Keratinocyte (primary cell): ENCODE results near the gene ASTN1. TPM values are rescaled to one million over a fixed set of nuclear protein-coding genes. Genes with fewer than 3 reads are reported as not detected.

Source experiments
- DNase-seq: peaks from one replicate; pipeline ENCODE4 v3.0.0-alpha.2; 2011; ENCODE audit warnings: low read depth, missing footprints, low spot score
- FAIRE-seq: peaks from 2 replicates; lab custom pipeline; 2011; peaks lifted over from hg19 to GRCh38; lab: Jason Lieb, UNC
- H2AFZ ChIP-seq: 2 replicates; pipeline ENCODE4 v1.6.0; 2012; ENCODE audit warnings: low read length, control low read depth, inconsistent platforms; ENCODE audit not compliant: control insufficient read depth
- H3K27ac ChIP-seq: 2 replicates; pipeline ENCODE4 v1.5.1; 2011; ENCODE audit warnings: low read length; ENCODE audit not compliant: control insufficient read depth, insufficient read depth
- H3K27me3 ChIP-seq: 3 replicates; pipeline ENCODE4 v1.6.0; 2011; ENCODE audit warnings: low read length; ENCODE audit not compliant: control insufficient read depth, insufficient read depth; ENCODE audit errors: extremely low read depth
- H3K36me3 ChIP-seq, 2 experiments: 2 replicates in 1 of 2; 3 replicates in 1 of 2; pipeline ENCODE4 v1.5.1; 2011; ENCODE audit warnings: low read length in 2 of 2, mild to moderate bottlenecking in 1 of 2; ENCODE audit not compliant: control insufficient read depth in 2 of 2, insufficient read depth in 2 of 2; ENCODE audit errors: extremely low read depth in 1 of 2
- H3K4me1 ChIP-seq: 3 replicates; pipeline ENCODE4 v1.5.1; 2011; ENCODE audit warnings: low read length; ENCODE audit not compliant: control insufficient read depth, insufficient read depth; ENCODE audit errors: extremely low read depth
- H3K4me2 ChIP-seq: 3 replicates; pipeline ENCODE4 v1.6.0; 2011; ENCODE audit warnings: low read depth, low read length; ENCODE audit not compliant: control insufficient read depth, insufficient read depth; ENCODE audit errors: extremely low read depth
- H3K4me3 ChIP-seq, 3 experiments: fragments of 200-600 bp in 1 of 3; sonication (generic) in 1 of 3; 2 replicates in 2 of 3; 3 replicates in 1 of 3; pipeline ENCODE4 v1.5.1; 2011 to 2016; ENCODE audit warnings: low read length in 3 of 3, mild to moderate bottlenecking in 3 of 3, control low read depth in 2 of 3, inconsistent platforms in 1 of 3, low read depth in 1 of 3, mixed read lengths in 1 of 3, mixed run types in 1 of 3, moderate library complexity in 1 of 3; ENCODE audit not compliant: control insufficient read depth in 2 of 3, insufficient read depth in 2 of 3; ENCODE audit errors: extremely low read depth in 1 of 3
- H3K79me2 ChIP-seq: 2 replicates; pipeline ENCODE4 v1.6.0; 2012; ENCODE audit warnings: low read length; ENCODE audit not compliant: control insufficient read depth, insufficient read depth
- H3K9ac ChIP-seq: 3 replicates; pipeline ENCODE4 v1.6.0; 2011; ENCODE audit warnings: low read length; ENCODE audit not compliant: control insufficient read depth, insufficient read depth; ENCODE audit errors: extremely low read depth
- H3K9me1 ChIP-seq: 3 replicates; pipeline ENCODE4 v1.6.0; 2011; ENCODE audit warnings: low read length; ENCODE audit not compliant: control insufficient read depth, insufficient read depth; ENCODE audit errors: extremely low read depth
- H3K9me3 ChIP-seq: 2 replicates; pipeline ENCODE4 v1.5.1; 2012; ENCODE audit warnings: low read depth, low read length; ENCODE audit not compliant: control insufficient read depth
- H4K20me1 ChIP-seq: 3 replicates; pipeline ENCODE4 v1.6.0; 2011; ENCODE audit warnings: low read length; ENCODE audit not compliant: control insufficient read depth, insufficient read depth; ENCODE audit errors: extremely low read depth
- CTCF ChIP-seq, 3 experiments: IDR thresholded peaks in 1 of 3; conservative IDR thresholded peaks in 1 of 3; optimal IDR thresholded peaks in 1 of 3; 2 replicates in 2 of 3; 3 replicates in 1 of 3; pipeline versions ENCODE3 to v1.5.1; 2011; ENCODE audit warnings: low read length in 3 of 3, mild to moderate bottlenecking in 3 of 3, moderate library complexity in 2 of 3, control low read depth in 1 of 3, inconsistent platforms in 1 of 3; ENCODE audit not compliant: insufficient read depth in 2 of 3; ENCODE audit errors: extremely low read depth in 1 of 3
- EZH2 ChIP-seq: IDR thresholded peaks from one replicate; pipeline ENCODE4 v1.6.1; 2012; ENCODE audit warnings: inconsistent platforms, mild to moderate bottlenecking, low read length, moderate library complexity
- dilution Hi-C: fragments of 300-500 bp; cut with MboI; formaldehyde crosslinking; loops from one replicate; pipeline ENCODE4 v1.7.0; 2020; ENCODE audit warnings: low sequenced_read_pairs; ENCODE audit not compliant: extremely low pct_ligation_motif_present
- polyA plus RNA-seq, 5 experiments: library from polyadenylated mRNA; depleted of rRNA in 3 of 5; stranded (reverse) in 3 of 5; stranded (forward) in 1 of 5; unstranded in 1 of 5; fragments of >200 nt; gene quantifications; 1 replicate in 1 of 5; 2 replicates in 3 of 5; 3 replicates in 1 of 5; pipeline versions ENCODE4 v1.2.1 to v1.2.3, GENCODE V29; 2011 to 2012; ENCODE audit warnings: missing spikeins in 2 of 5, low read depth in 1 of 5, low replicate concordance in 1 of 5

ASTN1 gene
- polyA plus RNA-seq, 1 donor (not counting 4 experiments of a cell fraction or from before 2014, with no cell fraction given): 0.08 TPM

GRCh38 chr1:177023249-177023648, 141.3 kb downstream of the ASTN1 start:
- no peak for FAIRE-seq
- no peak overlapping the region for H3K27ac ChIP-seq
- TF ChIP-seq CTCF (optimal IDR thresholded peaks at IDR 0.05 in 1 of 3, IDR thresholded peaks at IDR 0.05 in 1 of 3, conservative IDR thresholded peaks at IDR 0.05 in 1 of 3; ENCODE audit: extremely low read depth in 1 of 3, insufficient read depth in 2 of 3, low read length in 3 of 3): no peak
- TF ChIP-seq EZH2: no peak
- dilution Hi-C loops: no loop called here
- H3K9me1 ChIP-seq: no peaks in the 10 kb centered on the region
- H3K9ac ChIP-seq: no peak overlapping the region
- no peak overlapping the region for H3K4me3 ChIP-seq
- no peaks in the 10 kb centered on the region for H3K79me2 ChIP-seq
- no peaks in the 10 kb centered on the region for H3K4me1 ChIP-seq
- H3K27me3 ChIP-seq: peaks cover 12% of the 10 kb centered on the region
- no peak for DNase-seq
- H2AFZ ChIP-seq: no peak overlapping the region
- H3K36me3 ChIP-seq: no peaks in the 10 kb centered on the region
- H3K4me2 ChIP-seq: no peak overlapping the region
- H3K9me3 ChIP-seq: no peaks in the 10 kb centered on the region
- H4K20me1 ChIP-seq: no peaks in the 10 kb centered on the region

- Histone ChIP-seq H3K9me3 (no peaks in the 10 kb centered on the region), H3K4me1 (no peaks in the 10 kb centered on the region), H4K20me1 (no peaks in the 10 kb centered on the region), H3K9ac (no peak overlapping the region), H3K27me3 (peaks cover 12% of the 10 kb centered on the region), H3K36me3 (no peaks in the 10 kb centered on the region), H3K79me2 (no peaks in the 10 kb centered on the region), H3K4me2 (no peak overlapping the region), H3K27ac (no peak overlapping the region), H3K4me3 (no peak overlapping the region), H2AFZ (no peak overlapping the region), H3K9me1 (no peaks in the 10 kb centered on the region)
- dilution Hi-C loops: no loop called here
- TF ChIP-seq CTCF (optimal IDR thresholded peaks at IDR 0.05 in 1 of 3, IDR thresholded peaks at IDR 0.05 in 1 of 3, conservative IDR thresholded peaks at IDR 0.05 in 1 of 3; ENCODE audit: extremely low read depth in 1 of 3, insufficient read depth in 2 of 3, low read length in 3 of 3): no peak
- TF ChIP-seq EZH2: no peak
- FAIRE-seq: no peak
- DNase-seq: no peak
These were observed 142.8 kb downstream of the ASTN1 start for GRCh38 chr1:177021687-177022086.
